HUES64 (cell line): Measurements from ENCODE around the gene ZBED2.

Experiments used
- H3K27ac ChIP-seq: 2 replicates; pipeline ENCODE4 v1.7.0; 2013; ENCODE audit warnings: low read depth, low read length, inconsistent platforms
- H3K27me3 ChIP-seq: 2 replicates; pipeline ENCODE4 v1.6.1; 2013; ENCODE audit warnings: mild to moderate bottlenecking, low read length; ENCODE audit not compliant: insufficient read depth
- H3K36me3 ChIP-seq: 2 replicates; pipeline ENCODE4 v1.6.1; 2013; ENCODE audit warnings: mild to moderate bottlenecking, low read length; ENCODE audit not compliant: insufficient read depth
- H3K4me1 ChIP-seq: 2 replicates; pipeline ENCODE4 v1.6.1; 2013; ENCODE audit warnings: mild to moderate bottlenecking, low read length, moderate library complexity; ENCODE audit not compliant: insufficient read depth
- H3K4me3 ChIP-seq: 2 replicates; pipeline ENCODE4 v1.5.1; 2013; ENCODE audit warnings: mild to moderate bottlenecking, low read length, moderate library complexity
- H3K9ac ChIP-seq: 2 replicates; pipeline ENCODE4 v1.6.1; 2013; ENCODE audit warnings: mild to moderate bottlenecking, low read depth, low read length
- H3K9me3 ChIP-seq: 2 replicates; pipeline ENCODE4 v1.6.1; 2013; ENCODE audit warnings: low read depth, low read length; ENCODE audit not compliant: insufficient read depth
- whole genome bisulfite sequencing: fragments of 150-250, 120-280 bp; methylation state at CpG from one replicate; pipeline ENCODE4 v1.1.7; 2013; ENCODE audit warnings: missing lambda C conversion rate; 5-methylcytosine and 5-hydroxymethylcytosine counted together

Gene ZBED2

DNA sequence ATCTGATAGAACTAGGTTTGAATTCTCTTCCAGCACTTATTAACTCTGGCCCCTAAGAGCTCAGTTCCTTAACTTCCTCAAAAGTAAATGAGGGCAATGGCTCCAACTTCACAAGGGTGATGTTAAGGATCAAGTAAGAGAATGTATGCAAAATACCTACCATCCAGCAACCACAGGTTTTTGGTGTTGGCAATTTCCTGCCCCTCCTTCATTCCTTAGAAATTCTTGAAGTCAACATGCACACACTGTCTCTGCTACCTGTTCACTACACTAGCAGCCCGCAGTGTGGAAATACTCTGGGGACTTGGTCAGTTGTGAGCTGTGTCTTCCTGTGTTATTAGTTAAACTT lies 5.0 kb downstream of the ZBED2 start:
- no peaks in the 10 kb centered on the region for H3K27me3 ChIP-seq
- H3K36me3 ChIP-seq: no peaks in the 10 kb centered on the region
- H3K4me1 ChIP-seq: no peaks in the 10 kb centered on the region
- H3K4me3 ChIP-seq: no peak overlapping the region
- H3K9me3 ChIP-seq: no peaks in the 10 kb centered on the region
- no peak overlapping the region for H3K9ac ChIP-seq
- no peak overlapping the region for H3K27ac ChIP-seq
- 100% methylated on average over 1 of the region's 1 CpG for WGBS

DNA sequence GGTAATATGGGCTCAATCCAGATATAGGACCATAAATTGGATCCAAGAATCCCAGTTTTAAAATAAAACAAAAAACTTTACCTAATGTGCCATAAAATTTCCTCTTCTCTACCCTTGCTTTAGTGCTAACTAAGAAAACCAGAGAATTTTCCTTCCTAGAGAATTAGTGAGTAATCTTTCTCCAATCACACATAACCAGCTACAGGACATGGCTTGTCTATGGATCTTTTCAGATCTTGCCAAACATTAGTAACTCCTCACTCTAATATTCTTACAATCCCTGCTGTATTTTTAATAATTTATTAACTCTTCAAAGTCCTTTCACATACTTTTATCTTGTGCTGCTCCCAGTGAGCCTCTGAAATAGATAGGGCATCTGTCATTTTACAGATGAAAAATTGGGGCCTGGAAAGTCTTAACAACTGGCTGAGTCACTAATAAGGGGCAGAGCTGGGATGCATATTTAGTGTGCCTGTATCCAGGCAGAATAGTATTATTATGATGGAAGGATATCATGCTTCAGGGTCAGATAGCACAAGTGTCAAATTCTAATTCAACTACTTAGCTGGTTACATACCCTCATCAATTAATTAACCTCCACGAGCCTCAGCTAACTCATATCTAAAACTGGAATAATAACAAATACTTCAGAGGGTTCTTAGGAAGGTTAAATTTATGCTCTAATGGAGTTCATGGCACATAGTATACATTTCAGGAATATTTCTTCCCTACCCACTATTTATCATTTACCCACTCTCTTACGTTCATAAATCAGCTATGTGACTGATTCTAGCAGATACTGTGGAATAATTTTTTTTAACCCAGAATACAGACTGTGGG lies 5.6 kb downstream of the ZBED2 start:
- Histone ChIP-seq H3K4me3 (no peak overlapping the region), H3K27ac (no peak overlapping the region), H3K9me3 (no peaks in the 10 kb centered on the region), H3K27me3 (no peaks in the 10 kb centered on the region), H3K9ac (no peak overlapping the region), H3K36me3 (no peaks in the 10 kb centered on the region), H3K4me1 (no peaks in the 10 kb centered on the region)
- WGBS: 75% methylated on average over 1 of the region's 2 CpGs

DNA sequence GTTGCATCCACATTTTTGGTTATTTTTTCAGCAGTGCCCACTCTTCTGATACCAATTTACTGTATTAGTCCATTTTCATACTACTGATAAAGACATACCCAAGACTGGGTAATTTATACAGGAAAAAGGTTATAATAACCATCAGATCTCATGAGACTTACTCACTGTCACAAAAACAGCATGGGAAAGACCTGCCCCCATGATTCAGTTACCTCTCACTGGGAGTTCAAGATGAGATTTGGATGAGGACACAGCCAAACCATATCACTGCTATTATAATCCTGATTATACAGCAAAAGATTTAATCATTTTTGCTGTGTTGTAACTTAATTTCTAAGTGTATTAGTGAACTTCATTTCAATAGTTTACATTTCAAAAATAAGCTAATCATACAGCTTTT lies 6.6 kb downstream of the ZBED2 start:
- H3K27ac ChIP-seq: no peak overlapping the region

DNA sequence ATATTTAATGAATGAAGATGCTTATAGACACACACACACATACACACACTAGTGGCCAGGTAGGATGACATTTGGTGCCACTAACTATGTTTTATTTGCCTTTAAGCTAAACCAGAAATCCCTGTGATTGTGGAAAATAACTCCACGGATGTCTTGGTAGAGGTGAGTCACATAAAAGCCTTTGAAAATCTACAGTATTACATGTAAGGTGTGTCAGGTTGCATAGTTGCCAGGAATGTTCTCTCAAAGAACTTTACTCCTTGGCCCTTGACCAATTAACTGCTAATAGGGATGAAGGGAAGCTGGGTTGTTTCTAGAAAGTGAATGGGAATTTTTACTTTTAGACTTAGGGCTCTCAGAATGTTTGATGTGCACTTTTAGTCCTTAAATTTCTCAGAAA lies 9.9 kb downstream of the ZBED2 start:
- Histone ChIP-seq H3K9ac (no peak overlapping the region), H3K27ac (no peak overlapping the region), H3K9me3 (no peaks in the 10 kb centered on the region), H3K4me3 (no peak overlapping the region), H3K36me3 (no peaks in the 10 kb centered on the region), H3K4me1 (no peaks in the 10 kb centered on the region), H3K27me3 (no peaks in the 10 kb centered on the region)
- 100% methylated on average over 1 of the region's 1 CpG for WGBS

More for the DNA sequence above, 6.6 kb downstream of the ZBED2 start:
- Histone ChIP-seq H3K4me1 (no peaks in the 10 kb centered on the region), H3K4me3 (no peak overlapping the region), H3K27me3 (no peaks in the 10 kb centered on the region), H3K9me3 (no peaks in the 10 kb centered on the region), H3K36me3 (no peaks in the 10 kb centered on the region), H3K9ac (no peak overlapping the region)

DNA sequence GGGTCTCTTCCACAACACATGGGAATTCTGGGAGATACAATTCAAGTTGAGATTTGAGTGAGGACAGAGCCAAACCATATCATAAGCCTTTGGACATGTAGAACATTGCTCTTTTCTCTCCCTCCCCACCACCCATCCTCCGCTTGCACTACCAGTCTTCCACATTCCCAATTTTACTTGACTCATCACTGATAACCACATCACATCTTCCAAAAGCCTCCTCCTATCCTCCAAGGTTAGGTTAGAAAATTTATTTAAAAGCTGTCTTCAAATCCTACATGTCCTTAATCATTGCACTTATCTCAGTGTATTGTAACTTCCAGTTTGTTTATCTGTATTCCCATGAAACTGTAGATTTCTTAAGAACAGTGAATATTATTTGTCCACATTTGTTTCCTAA lies 10.4 kb downstream of the ZBED2 start:
- no peaks in the 10 kb centered on the region for H3K4me1 ChIP-seq
- no peaks in the 10 kb centered on the region for H3K9me3 ChIP-seq
- H3K4me3 ChIP-seq: no peak overlapping the region
- H3K36me3 ChIP-seq: no peaks in the 10 kb centered on the region
- no peak overlapping the region for H3K27ac ChIP-seq
- H3K27me3 ChIP-seq: no peaks in the 10 kb centered on the region
- 90% methylated on average over 1 of the region's 1 CpG for WGBS
- no peak overlapping the region for H3K9ac ChIP-seq

DNA sequence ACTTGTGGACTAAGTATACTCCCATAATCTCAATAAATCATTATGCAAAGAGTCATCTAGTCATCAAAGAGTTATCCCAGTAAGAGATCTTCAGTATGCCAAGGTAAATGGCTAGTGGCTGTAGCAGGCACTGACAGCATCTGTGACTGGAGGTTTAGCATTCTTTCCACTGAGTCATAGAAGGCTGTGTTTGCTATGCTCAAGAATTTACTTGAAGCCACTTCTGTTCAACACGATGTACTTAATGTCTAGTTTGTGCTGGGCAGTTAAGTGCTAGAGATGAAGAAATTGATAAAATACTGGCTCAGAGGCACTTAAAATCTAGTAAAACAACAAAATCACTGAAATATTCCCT lies 13.0 kb downstream of the ZBED2 start:
- H3K36me3 ChIP-seq: no peaks in the 10 kb centered on the region
- 84% methylated on average over 1 of the region's 1 CpG for WGBS
- no peaks in the 10 kb centered on the region for H3K27me3 ChIP-seq
- H3K9ac ChIP-seq: no peak overlapping the region
- H3K4me1 ChIP-seq: no peaks in the 10 kb centered on the region
- no peak overlapping the region for H3K27ac ChIP-seq
- H3K4me3 ChIP-seq: no peak overlapping the region
- H3K9me3 ChIP-seq: no peaks in the 10 kb centered on the region

DNA sequence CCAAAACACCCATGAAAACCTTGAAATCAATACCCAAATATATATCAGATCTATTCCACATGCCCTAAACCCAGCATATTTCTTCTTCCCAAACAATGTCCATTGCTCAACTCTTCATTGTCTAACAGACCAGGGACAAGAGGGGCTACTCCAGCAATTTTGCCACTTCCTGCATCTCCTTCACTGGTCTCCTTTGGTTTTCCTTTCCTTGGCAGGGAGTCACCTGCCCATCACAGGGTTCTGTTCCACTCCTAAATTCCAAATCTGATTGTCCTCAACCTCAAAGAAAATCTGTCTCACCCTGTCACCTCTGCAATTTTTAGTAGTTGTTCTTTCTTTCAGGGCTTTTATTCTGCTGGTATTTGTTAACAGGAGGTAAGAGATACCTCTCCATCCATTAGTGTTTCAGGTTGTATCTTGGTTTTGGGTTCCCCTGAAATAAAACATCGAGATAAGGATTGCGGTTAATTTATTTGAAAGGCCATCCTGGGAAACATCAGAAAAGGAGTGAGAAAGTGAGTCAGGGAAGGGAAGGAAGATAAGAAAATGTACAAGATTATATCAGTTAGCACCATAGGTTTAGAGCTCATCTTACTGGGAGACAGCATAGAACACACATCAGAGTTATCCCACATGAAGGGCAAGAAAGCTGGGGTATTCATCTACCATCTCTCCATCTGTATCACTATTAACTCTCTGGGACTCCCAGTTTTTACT lies 13.6 kb downstream of the ZBED2 start:
- Histone ChIP-seq H3K9ac (no peak overlapping the region), H3K27me3 (no peaks in the 10 kb centered on the region), H3K27ac (no peak overlapping the region), H3K9me3 (no peaks in the 10 kb centered on the region), H3K36me3 (no peaks in the 10 kb centered on the region), H3K4me3 (no peak overlapping the region), H3K4me1 (no peaks in the 10 kb centered on the region)
- 99% methylated on average over 2 of the region's 2 CpGs for WGBS

DNA sequence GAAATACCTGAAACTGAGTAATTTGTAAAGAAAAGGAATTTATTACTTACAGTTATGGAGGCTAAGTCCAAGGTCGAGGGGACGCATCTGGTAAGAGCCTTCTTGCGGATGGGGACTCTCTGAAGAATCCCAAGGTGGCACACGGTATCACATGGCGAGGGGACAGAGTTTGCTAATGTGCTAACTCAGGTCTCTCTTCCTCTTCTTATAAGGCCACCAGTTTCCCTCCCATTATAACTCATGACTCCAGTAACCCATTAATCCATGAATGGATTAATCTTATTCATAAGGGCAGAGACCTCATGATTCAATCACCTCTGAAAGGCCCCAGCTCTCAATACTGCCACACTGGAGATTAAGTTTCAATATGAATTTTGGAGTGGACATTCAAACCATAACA lies 15.7 kb downstream of the ZBED2 start:
- Histone ChIP-seq H3K4me3 (no peak overlapping the region), H3K27me3 (no peaks in the 10 kb centered on the region), H3K36me3 (no peaks in the 10 kb centered on the region), H3K9ac (no peak overlapping the region), H3K27ac (no peak overlapping the region), H3K9me3 (no peaks in the 10 kb centered on the region), H3K4me1 (no peaks in the 10 kb centered on the region)
- 93% methylated on average over 5 of the region's 5 CpGs for WGBS

DNA sequence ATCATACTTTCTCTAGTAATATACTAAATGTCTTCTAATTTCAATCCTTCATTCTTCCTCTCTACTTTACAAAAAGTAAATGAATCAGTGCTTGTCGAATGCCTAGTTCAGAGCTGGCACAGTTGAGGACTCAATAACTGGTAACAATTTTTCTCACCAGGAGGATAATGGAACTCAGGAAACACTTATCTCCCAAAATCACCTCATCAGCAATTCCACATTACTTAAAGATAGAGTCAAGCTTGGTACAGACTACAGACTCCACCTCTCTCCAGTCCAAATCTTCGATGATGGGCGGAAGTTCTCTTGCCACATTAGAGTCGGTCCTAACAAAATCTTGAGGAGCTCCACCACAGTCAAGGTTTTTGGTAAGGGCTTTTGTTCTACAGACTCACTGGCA lies 16.3 kb downstream of the ZBED2 start:
- Histone ChIP-seq H3K36me3 (no peaks in the 10 kb centered on the region), H3K27ac (no peak overlapping the region), H3K27me3 (no peaks in the 10 kb centered on the region), H3K9me3 (no peaks in the 10 kb centered on the region), H3K4me1 (no peaks in the 10 kb centered on the region), H3K4me3 (no peak overlapping the region), H3K9ac (no peak overlapping the region)
- 98% methylated on average over 4 of the region's 4 CpGs for WGBS

DNA sequence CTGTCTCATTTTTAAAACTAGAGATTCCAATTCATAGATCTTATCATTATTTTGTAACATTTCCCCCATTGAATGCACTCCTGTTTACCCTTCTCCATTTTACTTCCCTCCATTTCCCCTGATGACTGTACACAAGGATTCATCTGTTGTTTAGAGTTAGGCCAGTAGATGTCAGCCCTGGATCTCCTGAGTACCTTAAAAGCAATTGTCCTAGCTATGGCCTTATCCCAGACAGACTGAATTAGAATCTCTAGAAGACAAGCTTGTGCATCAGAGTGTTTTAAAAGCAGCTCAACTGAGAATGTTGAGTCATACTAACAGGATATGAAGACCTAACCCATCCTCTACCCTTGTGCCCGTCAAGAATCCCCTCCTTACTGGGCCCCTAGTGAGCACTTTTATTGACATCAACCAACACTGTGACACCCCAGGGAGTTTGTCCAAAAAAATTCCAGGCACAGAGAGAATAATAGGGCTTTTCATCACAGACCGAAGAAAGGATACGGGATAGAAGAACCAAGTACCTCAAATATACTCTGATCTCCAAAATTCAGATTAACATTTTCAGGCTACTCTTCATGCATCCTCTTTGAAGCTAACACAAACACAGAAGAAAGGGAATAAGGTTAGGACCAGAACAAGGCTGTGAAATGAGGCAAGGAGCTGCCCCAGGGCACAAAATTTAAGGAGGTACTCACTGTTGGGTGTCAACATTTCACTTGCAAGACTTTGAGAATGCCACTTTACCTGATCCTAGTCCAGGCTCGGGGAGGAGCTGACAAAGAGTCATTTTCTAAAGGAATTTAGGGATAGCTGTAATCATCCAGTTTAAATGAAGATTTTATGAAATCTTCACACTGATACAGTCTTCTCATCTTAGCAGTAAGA lies 17.1 kb downstream of the ZBED2 start:
- Histone ChIP-seq H3K4me1 (no peaks in the 10 kb centered on the region), H3K27ac (no peak overlapping the region), H3K9ac (no peak overlapping the region), H3K4me3 (no peak overlapping the region), H3K27me3 (no peaks in the 10 kb centered on the region), H3K9me3 (no peaks in the 10 kb centered on the region), H3K36me3 (no peaks in the 10 kb centered on the region)
- WGBS: 84% methylated on average over 4 of the region's 4 CpGs

DNA sequence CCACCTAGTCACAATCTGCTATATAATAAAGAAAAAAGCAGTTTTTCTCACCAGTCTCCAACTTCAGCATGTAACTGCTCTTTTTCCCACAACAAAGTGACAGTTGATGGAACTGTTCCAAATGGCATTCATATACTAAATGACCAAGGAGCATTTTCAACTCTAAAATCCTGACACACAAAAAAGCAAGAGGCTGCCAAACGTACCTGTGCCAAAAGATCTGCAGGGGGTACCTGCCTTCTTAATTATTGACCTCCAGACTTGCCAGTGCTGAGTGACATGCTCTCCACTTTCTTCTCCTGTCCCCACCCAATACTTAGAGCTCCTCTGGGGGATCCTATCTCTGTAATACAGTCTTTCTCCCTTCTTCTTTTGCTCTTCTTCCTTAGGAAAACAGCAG lies 18.0 kb downstream of the ZBED2 start:
- Histone ChIP-seq H3K4me3 (no peak overlapping the region), H3K27ac (no peak overlapping the region), H3K27me3 (no peaks in the 10 kb centered on the region), H3K4me1 (no peaks in the 10 kb centered on the region), H3K9me3 (no peaks in the 10 kb centered on the region), H3K9ac (no peak overlapping the region), H3K36me3 (no peaks in the 10 kb centered on the region)
- whole genome bisulfite sequencing: 70% methylated on average over 1 of the region's 1 CpG
